ENCODE data around the gene PAX6. TPM values are rescaled to one million over a fixed set of nuclear protein-coding genes. Genes with fewer than 3 reads are reported as not detected.

The PAX6 gene
- total RNA-seq, 1 experiment from 2014 or later, result 2.3 TPM

GRCh38 chr11:31808721-31809540 lies 2.2 kb downstream of the PAX6 start:
- DNase-seq (ENCODE audit: low spot score), result no peak

GRCh38 chr11:31807799-31808667 lies 3.1 kb downstream of the PAX6 start:
- DNase-seq (ENCODE audit: low spot score), result no peak

- no peak for DNase-seq (ENCODE audit: low spot score)
Observed at GRCh38 chr11:31806928-31807798, 4.0 kb downstream of the PAX6 start.

DNA sequence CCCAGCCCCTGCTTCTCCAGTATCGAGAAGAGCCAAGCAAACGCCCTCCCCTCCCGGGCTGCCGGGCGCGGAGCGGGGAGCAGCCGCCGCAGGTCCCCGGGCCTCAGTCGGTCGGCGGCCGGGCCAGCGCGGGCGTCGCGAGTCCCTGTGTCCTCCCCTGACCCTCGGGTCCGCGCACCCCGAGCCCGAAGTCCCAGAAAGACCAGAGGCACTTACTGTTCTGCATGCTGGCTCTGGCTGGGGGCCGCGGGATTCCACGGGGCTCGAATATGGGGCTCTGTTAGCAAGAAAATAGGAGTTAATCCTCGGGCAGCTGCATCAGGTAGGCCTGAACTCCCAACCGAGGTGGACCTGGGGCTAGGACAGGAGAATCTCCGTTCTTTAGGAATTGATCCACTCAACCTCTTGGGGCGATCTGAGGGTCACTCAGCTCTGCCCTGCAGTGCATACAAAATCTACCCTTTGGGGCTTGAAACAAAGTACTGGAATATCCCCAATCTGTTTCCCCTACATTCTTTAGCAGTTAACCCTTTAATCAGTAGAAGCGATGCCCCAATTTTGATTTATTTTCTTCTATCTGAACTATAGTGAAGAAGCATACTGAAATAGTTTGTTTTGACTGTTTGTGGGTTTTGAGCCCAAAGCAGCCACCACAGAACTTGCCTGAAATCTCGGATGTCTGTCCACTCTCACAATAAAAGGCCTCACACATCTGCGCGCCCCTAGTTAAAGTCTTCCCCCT lies 4.8 kb downstream of the PAX6 start:
- no peak for DNase-seq (ENCODE audit: low spot score)

GRCh38 chr11:31805629-31806185 lies 5.4 kb downstream of the PAX6 start:
- no peak for DNase-seq (ENCODE audit: low spot score)

- DNase-seq (ENCODE audit: low spot score), result no peak
Observed at GRCh38 chr11:31805037-31805628, 6.0 kb downstream of the PAX6 start.

GRCh38 chr11:31804312-31805036 lies 6.6 kb downstream of the PAX6 start:
- no peak for DNase-seq (ENCODE audit: low spot score)

DNA sequence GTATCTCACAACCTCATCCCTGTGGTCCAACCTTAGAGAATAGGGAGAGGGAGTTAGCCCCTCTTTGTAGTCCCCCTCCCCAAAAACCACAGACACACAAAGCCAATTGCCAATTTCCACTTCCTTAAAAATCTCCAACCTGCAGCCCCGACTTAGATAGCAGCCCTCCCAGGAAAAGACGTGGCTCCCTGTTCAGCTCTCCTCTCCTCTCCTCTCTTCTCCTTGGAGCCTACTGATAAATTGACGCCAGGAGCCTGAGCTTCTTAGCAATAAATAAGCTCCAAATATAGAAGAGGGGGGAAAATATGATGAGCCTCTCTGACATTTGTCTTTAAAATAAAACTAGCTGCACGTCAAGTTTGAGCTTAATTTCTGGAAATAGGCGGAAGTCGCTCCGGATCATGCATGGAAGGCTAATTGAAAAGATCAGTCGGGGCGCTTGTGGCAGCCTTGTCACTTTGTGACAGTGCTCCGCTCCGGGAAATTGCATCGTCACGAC lies 7.3 kb downstream of the PAX6 start:
- no peak for DNase-seq (ENCODE audit: low spot score)

DNA sequence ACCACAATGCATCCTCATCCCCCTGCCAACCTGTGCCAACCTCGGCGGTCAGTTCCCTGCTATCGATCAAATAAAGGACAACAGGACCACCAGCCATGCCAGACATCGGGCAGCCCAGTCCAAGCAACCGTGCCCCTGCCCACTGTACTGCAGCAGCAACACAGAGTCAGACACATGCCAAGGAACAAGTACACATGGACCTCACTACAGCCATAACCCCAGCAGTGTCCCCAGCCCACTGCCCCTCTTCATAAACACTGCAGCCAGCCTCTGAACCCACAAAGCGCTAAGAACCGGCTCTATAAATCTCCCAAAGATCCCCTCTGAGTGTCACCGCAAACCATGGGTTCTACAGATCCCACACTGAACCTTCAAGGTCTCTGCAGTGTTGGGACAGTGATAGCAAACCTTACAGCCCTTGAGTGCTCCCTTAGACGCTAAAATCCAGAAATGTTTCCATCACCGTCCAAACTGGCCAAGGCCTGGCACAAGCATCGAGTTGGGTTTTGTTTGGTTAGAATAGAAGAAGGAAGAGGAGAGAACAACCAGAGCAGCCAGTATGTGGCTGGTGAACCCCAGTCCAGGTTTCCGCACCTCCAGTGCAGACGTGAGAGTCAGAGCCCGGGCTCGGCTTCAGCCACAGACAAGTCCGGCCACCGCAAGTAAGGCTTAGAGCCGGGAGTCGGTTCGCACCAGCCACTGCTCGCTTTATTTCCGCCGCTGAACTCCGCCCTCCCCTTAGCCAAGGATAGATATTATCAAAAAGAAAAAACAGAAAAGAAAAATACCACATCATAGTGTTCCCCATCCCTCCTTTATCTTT lies 7.9 kb downstream of the PAX6 start:
- no peak for DNase-seq (ENCODE audit: low spot score)

DNA sequence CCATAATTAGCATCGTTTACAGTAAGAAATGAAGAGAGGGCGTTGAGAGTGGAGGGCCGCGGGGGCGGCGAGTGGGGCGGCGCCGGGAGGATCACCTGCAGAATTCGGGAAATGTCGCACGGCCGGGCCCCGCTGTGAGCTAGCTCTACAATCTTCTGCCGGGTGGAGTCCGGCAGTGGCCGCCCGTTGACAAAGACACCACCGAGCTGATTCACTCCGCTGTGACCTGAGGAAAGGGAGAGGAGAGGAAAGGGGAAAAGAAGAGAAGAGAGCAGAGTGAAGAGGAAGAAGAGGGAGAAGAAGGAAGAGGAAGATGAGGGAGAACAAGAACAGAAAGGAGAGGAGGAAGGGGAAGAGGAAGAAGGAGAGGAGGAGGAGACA lies 8.5 kb downstream of the PAX6 start:
- no peak for DNase-seq (ENCODE audit: low spot score)

GRCh38 chr11:31802000-31802551 lies 9.0 kb downstream of the PAX6 start:
- no peak for DNase-seq (ENCODE audit: low spot score)

GRCh38 chr11:31801298-31801702 lies 9.8 kb downstream of the PAX6 start:
- DNase-seq (ENCODE audit: low spot score), result no peak

DNA sequence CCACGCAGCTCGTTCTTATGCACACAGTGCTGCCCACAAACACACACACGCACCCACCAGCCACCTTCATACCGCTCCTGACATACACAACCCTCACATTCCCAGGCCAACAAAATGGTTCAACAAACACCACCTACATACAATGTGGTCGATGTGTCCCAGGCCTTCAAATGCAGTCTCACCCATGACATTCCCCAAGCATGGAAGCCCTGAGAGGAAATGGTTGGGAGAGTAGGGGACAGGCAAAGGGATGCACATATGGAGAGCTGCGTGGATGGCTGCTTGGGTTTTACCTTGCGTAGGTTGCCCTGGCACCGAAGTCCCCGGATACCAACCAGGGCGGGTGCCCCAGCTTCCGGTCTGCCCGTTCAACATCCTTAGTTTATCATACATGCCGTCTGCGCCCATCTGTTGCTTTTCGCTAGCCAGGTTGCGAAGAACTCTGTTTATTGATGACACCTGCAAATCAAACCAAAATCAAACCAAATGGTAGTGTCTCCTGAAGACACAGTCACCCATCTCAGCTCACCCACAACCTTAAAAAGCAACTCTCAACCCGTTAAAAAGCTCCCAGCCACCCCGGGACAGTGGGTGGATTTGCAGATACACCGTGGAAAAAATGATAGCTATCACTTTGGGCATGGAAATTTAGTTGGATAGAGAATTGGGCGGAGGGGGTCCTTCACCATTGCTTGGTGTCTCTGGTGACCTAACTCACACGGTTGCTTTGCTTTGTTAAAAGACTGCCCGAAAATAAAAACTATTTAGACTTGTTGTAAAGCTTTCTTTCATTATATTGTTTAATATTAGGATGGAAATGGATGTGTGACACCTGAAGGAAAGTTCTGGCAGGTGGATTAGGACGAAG lies 10.5 kb downstream of the PAX6 start:
- no peak for DNase-seq (ENCODE audit: low spot score)

GRCh38 chr11:31799435-31800397 lies 11.4 kb downstream of the PAX6 start:
- DNase-seq (ENCODE audit: low spot score), result no peak

DNA sequence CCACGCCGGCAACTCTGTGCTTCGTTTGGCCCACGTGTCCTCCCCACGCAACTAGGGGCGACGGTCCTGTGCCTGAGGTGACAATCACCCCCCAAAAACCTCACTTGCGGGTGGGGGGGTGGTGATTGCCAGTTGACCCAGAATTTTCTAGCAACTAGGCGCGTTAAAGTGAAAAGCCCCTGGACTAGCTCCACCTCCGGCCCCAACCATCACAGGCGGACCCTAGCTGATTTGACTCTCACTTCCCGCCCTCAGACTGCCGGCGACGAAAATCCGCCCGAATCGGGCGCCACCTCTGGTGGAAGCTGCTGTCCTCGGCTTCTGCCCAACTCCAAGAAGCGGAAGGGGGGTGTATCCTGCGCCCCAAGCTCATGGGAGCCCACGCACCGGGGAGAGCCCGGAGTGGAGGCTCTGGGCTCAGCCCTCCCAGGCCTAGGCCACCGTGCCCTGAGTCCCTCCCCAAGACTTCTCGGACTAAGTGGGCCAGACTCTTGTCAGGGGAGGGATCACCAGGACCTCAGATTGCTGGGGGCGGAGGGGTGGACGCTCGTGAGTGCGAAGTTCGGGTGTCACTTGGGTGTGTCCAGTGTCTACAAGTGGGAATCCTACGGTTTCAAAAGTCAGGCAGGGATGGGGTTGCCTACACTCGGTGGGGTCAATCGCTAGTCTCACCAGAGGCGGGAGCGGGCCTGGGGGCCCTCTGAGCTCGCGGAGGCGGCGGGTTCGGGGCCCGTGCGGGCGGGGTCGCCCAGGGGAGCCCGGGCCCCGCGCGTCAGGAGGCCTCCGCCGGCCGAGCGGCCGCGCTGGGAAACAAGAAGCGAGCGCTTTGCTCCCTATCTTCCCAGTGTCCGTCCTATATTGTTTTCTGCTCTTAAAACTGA lies 12.3 kb downstream of the PAX6 start:
- no peak for DNase-seq (ENCODE audit: low spot score)
